Stimulated activated CD4-positive, alpha-beta T cell treated with anti-CD3 and anti-CD28 coated beads, Interleukin-2, amount 100 ng/mL, for 24 hours (primary cell): ENCODE data around the gene TNFRSF14.
"Not testable (repeated sequence)": the region's sequence is repeated elsewhere in the genome, so short reads cannot be mapped to it uniquely, and the experiment has no call there.

Experiments used
- DNase-seq, 2 donors: peaks; one replicate each; pipeline ENCODE4 v3.0.0-alpha.2; 2020

The TNFRSF14 gene

GRCh38 chr1:2569060-2569459 lies 12.9 kb downstream of the TNFRSF14 start:
- DNase-seq: no peak

- DNase-seq: not testable (repeated sequence)
Observed at GRCh38 chr1:2569703-2570102, 13.5 kb downstream of the TNFRSF14 start.

GRCh38 chr1:2570332-2570731 lies 14.2 kb downstream of the TNFRSF14 start:
- no peak for DNase-seq

- DNase-seq: no peak
Observed at GRCh38 chr1:2571348-2571747, 15.2 kb downstream of the TNFRSF14 start.

GRCh38 chr1:2573250-2573920 lies 17.2 kb downstream of the TNFRSF14 start:
- no peak for DNase-seq

- no peak for DNase-seq
Observed at GRCh38 chr1:2574350-2574749, 18.2 kb downstream of the TNFRSF14 start.

GRCh38 chr1:2575801-2576663 lies 19.9 kb downstream of the TNFRSF14 start:
- DNase-seq: no peak

GRCh38 chr1:2577565-2578075 lies 21.4 kb downstream of the TNFRSF14 start:
- peak; percentile 49 to 52 for DNase-seq

GRCh38 chr1:2578758-2579118 lies 22.6 kb downstream of the TNFRSF14 start:
- DNase-seq: no peak

GRCh38 chr1:2580691-2581090 lies 24.5 kb downstream of the TNFRSF14 start:
- no peak for DNase-seq

- DNase-seq: no peak
Observed at GRCh38 chr1:2582391-2582790, 26.2 kb downstream of the TNFRSF14 start.

- DNase-seq: peak in 1 of 2 donors; percentile 30
Observed at GRCh38 chr1:2583331-2583791, 27.2 kb downstream of the TNFRSF14 start.

- peak in 1 of 2 donors; percentile 48 for DNase-seq
Observed at GRCh38 chr1:2583871-2584351, 27.7 kb downstream of the TNFRSF14 start.

GRCh38 chr1:2584686-2585317 lies 28.6 kb downstream of the TNFRSF14 start:
- DNase-seq: no peak

- peak; percentile 70 for DNase-seq
Observed at GRCh38 chr1:2585318-2586092, 29.3 kb downstream of the TNFRSF14 start.

GRCh38 chr1:2586154-2587070 lies 30.2 kb downstream of the TNFRSF14 start, which contains the start of gene PRXL2B:
TSS of gene PRXL2B (plus strand) at chr1:2586777. CDS start at chr1:2586886, 109 bp downstream.
- DNase-seq: peak; percentile 98 to 99

GRCh38 chr1:2587071-2587859 lies 31.1 kb downstream of the TNFRSF14 start:
- DNase-seq: peak in 1 of 2 donors; percentile 43

- DNase-seq: no peak
Observed at GRCh38 chr1:2587860-2588571, 31.8 kb downstream of the TNFRSF14 start.

GRCh38 chr1:2588661-2589430 lies 32.7 kb downstream of the TNFRSF14 start:
- no peak for DNase-seq
